ENCODE results near the gene OCA2. TPM values are rescaled to one million over a fixed set of nuclear protein-coding genes. Genes with fewer than 3 reads are reported as not detected.
"Not testable (repeated sequence)": the region's sequence is repeated elsewhere in the genome, so short reads cannot be mapped to it uniquely, and the experiment has no call there.

OCA2 gene
- total RNA-seq, result 1 to 10 TPM in 1 of 4 donors, under 1 TPM in 3; 0.17 to 1.2 (median 0.24) TPM

GRCh38 chr15:28098766-28099554 is at the start of gene OCA2:
OCA2 (minus strand) TSS chr15:28099315; CDS start chr15:28081874, 17,441 bp downstream.
- peaks cover 7 to 87% (median 28%) of the 10 kb centered on the region in 4 donors for H3K27me3 ChIP-seq
- peaks cover 26 to 51% (median 46%) of the 10 kb centered on the region in 4 donors for H3K4me1 ChIP-seq
- TF ChIP-seq POLR2AphosphoS5 (IDR thresholded peaks at IDR 0.05), result no peak
- TF ChIP-seq EP300 (IDR thresholded peaks at IDR 0.05), result no peak
- TF ChIP-seq CTCF (IDR thresholded peaks at IDR 0.05), result no peak
- TF ChIP-seq POLR2A (IDR thresholded peaks at IDR 0.05; ENCODE audit: low read depth), result no peak
- no peaks in the 10 kb centered on the region for H3K9me3 ChIP-seq
- intact Hi-C loops (cut with DNase I), result no loop called here
- no peaks in the 10 kb centered on the region for H3K36me3 ChIP-seq
- 26% methylated on average over 18 of the region's 52 CpGs for WGBS
- no peak for DNase-seq (ENCODE audit: extremely low spot score)
- peak within 1 kb of the TSS in 1 of 4 donors; percentile 17 for H3K27ac ChIP-seq (replicated peaks in 1 of 4)
- peak within 1 kb of the TSS; percentile 35 to 49 (median 40) for H3K4me3 ChIP-seq

- no peak overlapping the region for H3K27ac ChIP-seq (replicated peaks in 1 of 4)
- intact Hi-C loops (cut with DNase I), result no loop called here
- H3K27me3 ChIP-seq, result no peaks in the 10 kb centered on the region
- WGBS, result 90% methylated on average over 3 of the region's 3 CpGs
- no peaks in the 10 kb centered on the region for H3K4me1 ChIP-seq
- peaks cover 21 to 64% (median 47%) of the 10 kb centered on the region in 4 donors for H3K36me3 ChIP-seq
- no peak overlapping the region for H3K4me3 ChIP-seq
- DNase-seq (ENCODE audit: extremely low spot score), result no peak
- peaks cover 0 to 3% (median 0%) of the 10 kb centered on the region in 4 donors for H3K9me3 ChIP-seq
- TF ChIP-seq EP300 (IDR thresholded peaks at IDR 0.05), result no peak
- TF ChIP-seq CTCF (IDR thresholded peaks at IDR 0.05), result no peak
- no peak for TF ChIP-seq POLR2AphosphoS5 (IDR thresholded peaks at IDR 0.05)
- no peak for TF ChIP-seq POLR2A (IDR thresholded peaks at IDR 0.05; ENCODE audit: low read depth)
Measured at GRCh38 chr15:28147801-28148200, 48.7 kb upstream of the OCA2 start.

- H3K27me3 ChIP-seq; H3K4me1 ChIP-seq; intact Hi-C loops (cut with DNase I); DNase-seq (ENCODE audit: extremely low spot score); H3K27ac ChIP-seq (replicated peaks in 1 of 4); H3K9me3 ChIP-seq; H3K4me3 ChIP-seq: not testable (repeated sequence)
- peaks cover 38 to 67% (median 62%) of the 10 kb centered on the region in 4 donors for H3K36me3 ChIP-seq
- WGBS, result 89% methylated on average over 3 of the region's 4 CpGs
Measured at GRCh38 chr15:28145419-28145818, 46.3 kb upstream of the OCA2 start.

GRCh38 chr15:28140062-28140461 is 40.9 kb upstream of the OCA2 start:
- no peaks in the 10 kb centered on the region for H3K4me1 ChIP-seq
- intact Hi-C loops (cut with DNase I), result no loop called here
- H3K27ac ChIP-seq (replicated peaks in 1 of 4), result no peak overlapping the region
- H3K4me3 ChIP-seq, result no peak overlapping the region
- DNase-seq (ENCODE audit: extremely low spot score), result no peak
- TF ChIP-seq POLR2A (IDR thresholded peaks at IDR 0.05; ENCODE audit: low read depth) (no peak), EP300 (IDR thresholded peaks at IDR 0.05) (no peak), CTCF (IDR thresholded peaks at IDR 0.05) (no peak), POLR2AphosphoS5 (IDR thresholded peaks at IDR 0.05) (no peak)
- H3K36me3 ChIP-seq, result peaks cover 41 to 80% (median 68%) of the 10 kb centered on the region in 4 donors
- no peaks in the 10 kb centered on the region for H3K27me3 ChIP-seq
- H3K9me3 ChIP-seq, result no peaks in the 10 kb centered on the region
- WGBS, result 96% methylated on average over 6 of the region's 6 CpGs

- intact Hi-C loops (cut with DNase I); H3K27ac ChIP-seq (replicated peaks in 1 of 4); H3K4me1 ChIP-seq; H3K27me3 ChIP-seq; DNase-seq (ENCODE audit: extremely low spot score); H3K9me3 ChIP-seq; H3K4me3 ChIP-seq: not testable (repeated sequence)
- WGBS, result 82% methylated on average over 9 of the region's 9 CpGs
- peaks cover 23 to 77% (median 53%) of the 10 kb centered on the region in 4 donors for H3K36me3 ChIP-seq
Measured at GRCh38 chr15:28137408-28138039, 38.4 kb upstream of the OCA2 start.

- DNase-seq (ENCODE audit: extremely low spot score); intact Hi-C loops (cut with DNase I); H3K27me3 ChIP-seq; H3K27ac ChIP-seq (replicated peaks in 1 of 4); H3K9me3 ChIP-seq; H3K4me1 ChIP-seq; H3K4me3 ChIP-seq: not testable (repeated sequence)
- WGBS, result 60% methylated on average over 6 of the region's 6 CpGs
- peaks cover 24 to 77% (median 53%) of the 10 kb centered on the region in 4 donors for H3K36me3 ChIP-seq
Measured at GRCh38 chr15:28136236-28136904, 37.3 kb upstream of the OCA2 start.
